ENCODE data around the gene DDC.

GRCh38 chr7:50475340-50475739, 89.9 kb downstream of the DDC start:
- TF ChIP-seq CTCF (IDR thresholded peaks at IDR 0.05; ENCODE audit: low read depth, low read length) (no peak), EZH2phosphoT487 (IDR thresholded peaks at IDR 0.05; ENCODE audit: low read depth) (no peak)
